A549 (cell line): ENCODE measurements around the gene ERCC5. TPM values are rescaled to one million over a fixed set of nuclear protein-coding genes. Genes with fewer than 3 reads are reported as not detected.

Experiments used
- ATAC-seq, 2 experiments: fragments of 200-7000 bp in 1 of 2; fragments of >200 bp in 1 of 2; cut with Nextera tagmentation in 1 of 2; cut with Tn5 transposase in 1 of 2; 3 replicates each; pipeline versions ENCODE4 v1.8.0 to v1.9.1; 2018 to 2020; ENCODE audit warnings: mild to moderate bottlenecking in 1 of 2, moderate library complexity in 1 of 2
- CTCF ChIA-PET: fragments of 300-600 bp; sonication (Branson Sonifier 250); formaldehyde crosslinking; extraction: SDS; loops from one replicate; lab custom pipeline; 2021; ENCODE audit warnings: antibody characterized with exemption, inconsistent platforms; lab: Yijun Ruan, JAX
- POLR2A ChIA-PET: fragments of 350-600 bp; formaldehyde crosslinking; extraction: SDS; loops from one replicate; lab custom pipeline; 2021; ENCODE audit warnings: antibody characterized with exemption, inconsistent platforms; lab: Yijun Ruan, JAX
- DNase-seq, 2 experiments: peaks; one replicate each; pipeline versions ENCODE4 v3.0.0 to v3.0.0-alpha.2; 2011 to 2016; ENCODE audit warnings: low read depth in 1 of 2, low spot score in 1 of 2
- FAIRE-seq: peaks from 2 replicates; lab custom pipeline; 2011; peaks lifted over from hg19 to GRCh38; lab: Jason Lieb, UNC
- H3K27ac ChIP-seq, 2 experiments: fragments of >200 bp; sonication (Bioruptor Twin); formaldehyde crosslinking; 3 replicates each; pipeline ENCODE4 v1.5.1; 2016 to 2017
- H3K4me1 ChIP-seq: fragments of >200 bp; sonication (Bioruptor Twin); formaldehyde crosslinking; 3 replicates; pipeline ENCODE4 v1.6.1; 2016
- H3K4me2 ChIP-seq: fragments of >200 bp; sonication (Bioruptor Twin); formaldehyde crosslinking; 3 replicates; pipeline ENCODE4 v1.6.1; 2016
- H3K4me3 ChIP-seq: fragments of >200 bp; sonication (Bioruptor Twin); formaldehyde crosslinking; 3 replicates; pipeline ENCODE4 v1.5.1; 2016
- H3K9me3 ChIP-seq: fragments of >200 bp; sonication (Bioruptor Twin); formaldehyde crosslinking; 3 replicates; pipeline ENCODE4 v1.6.1; 2016
- CBX8 ChIP-seq: fragments of 200-600 bp; sonication (generic); IDR thresholded peaks from 2 replicates; pipeline ENCODE4 v1.6.1; 2016
- EHF ChIP-seq: fragments of 250-450 bp; sonication (Bioruptor Pico); IDR thresholded peaks from 2 replicates; pipeline ENCODE4 v1.5.0; 2020; ENCODE audit warnings: mild to moderate bottlenecking
- FOSB ChIP-seq: fragments of 250-450 bp; sonication (Bioruptor Pico); IDR thresholded peaks from 2 replicates; pipeline ENCODE4 v1.5.0; 2020; ENCODE audit warnings: mild to moderate bottlenecking, moderate library complexity
- MAFK ChIP-seq: fragments of 450-650 bp; IDR thresholded peaks from 2 replicates; pipeline ENCODE4 v1.6.1; 2014; ENCODE audit not compliant: partially characterized antibody
- PHF8 ChIP-seq: fragments of 200-600 bp; sonication (generic); IDR thresholded peaks from 2 replicates; pipeline ENCODE4 v1.6.1; 2016; ENCODE audit warnings: low read depth, mild to moderate bottlenecking, antibody characterized with exemption, moderate library complexity, borderline replicate concordance
- POLR2A ChIP-seq: IDR thresholded peaks from 2 replicates; pipeline ENCODE4 v1.6.1; 2012; ENCODE audit warnings: mild to moderate bottlenecking, low read length
- RAD21 ChIP-seq, 2 experiments: fragments of >200 bp in 1 of 2; sonication (Bioruptor Twin) in 1 of 2; formaldehyde crosslinking in 1 of 2; IDR thresholded peaks in 1 of 2; conservative IDR thresholded peaks in 1 of 2; 2 replicates in 1 of 2; 3 replicates in 1 of 2; pipeline ENCODE4 v1.6.1; 2012 to 2018; ENCODE audit warnings: inconsistent platforms in 1 of 2
- RCOR1 ChIP-seq: fragments of 150-350 bp; IDR thresholded peaks from 2 replicates; pipeline ENCODE4 v1.6.1; 2014; ENCODE audit warnings: antibody characterized with exemption, low read length, low read depth
- TP53 ChIP-seq: fragments of 250-450 bp; sonication (Bioruptor Pico); IDR thresholded peaks from 2 replicates; pipeline ENCODE4 v1.5.0; 2021; ENCODE audit warnings: mild to moderate bottlenecking, moderate library complexity
- ZFP36 ChIP-seq: fragments of 450-650 bp; IDR thresholded peaks from 2 replicates; pipeline ENCODE4 v1.6.1; 2014; ENCODE audit warnings: borderline replicate concordance; ENCODE audit not compliant: partially characterized antibody
- ZNF302 ChIP-seq: fragments of 250-450 bp; sonication (Bioruptor Pico); IDR thresholded peaks from 2 replicates; pipeline ENCODE4 v1.9.0; 2021; ENCODE audit warnings: inconsistent platforms, mild to moderate bottlenecking, moderate library complexity
- WGBS: methylation state at CpG from one replicate; pipeline ENCODE4 v1.1.6; 2017; ENCODE audit errors: missing lambda C conversion rate; 5-methylcytosine and 5-hydroxymethylcytosine counted together
- polyA plus RNA-seq, 4 experiments: library from polyadenylated mRNA; depleted of rRNA in 3 of 4; stranded (reverse); fragments of >200 nt; fragmentation: RNase III in 1 of 4; extraction: RNeasy Plus Mini Kit Qiagen cat#74134 plus additional on column Dnase treatment in 1 of 4; gene quantifications; 2 replicates in 3 of 4; 3 replicates in 1 of 4; pipeline ENCODE4 v1.2.3, GENCODE V29; 2011 to 2017
- TF ChIP-seq, protein P1 (sequence below): fragments of 450-650 bp; IDR thresholded peaks from 2 replicates; pipeline ENCODE4 v1.6.1; 2014; ENCODE audit warnings: antibody characterized with exemption
- TF ChIP-seq, protein P2 (sequence below): fragments of 250-450 bp; sonication (Bioruptor Pico); IDR thresholded peaks from 2 replicates; pipeline ENCODE4 v1.5.0; 2021; ENCODE audit warnings: mild to moderate bottlenecking, moderate library complexity, borderline replicate concordance

ERCC5 gene
- polyA plus RNA-seq, 2 of the 4 experiments (the other 2 are of a cell fraction): 19.3 to 24.4 TPM

- POLR2A ChIA-PET: no interaction called here
- Histone ChIP-seq H3K4me1 (no peaks in the 10 kb centered on the region), H3K9me3 (no peaks in the 10 kb centered on the region), H3K4me3 (no peak overlapping the region), H3K27ac (no peak overlapping the region), H3K4me2 (no peak overlapping the region)
- no peak for DNase-seq
- FAIRE-seq: no peak
- CTCF ChIA-PET: interaction anchor here (0.6 to 1.8 kb wide), 2 partner anchors 8 to 10 kb away, joined by 3 to 5 read pairs; no protein-coding TSS in a partner anchor
- TF ChIP-seq ZFP36 (no peak), ZNF302 (CRISPR knock-in tag) (no peak), MAFK (peak; percentile 63), FOSB (CRISPR knock-in tag) (no peak), CBX8 (no peak), PHF8 (no peak)
- TF ChIP-seq, protein P1, sequence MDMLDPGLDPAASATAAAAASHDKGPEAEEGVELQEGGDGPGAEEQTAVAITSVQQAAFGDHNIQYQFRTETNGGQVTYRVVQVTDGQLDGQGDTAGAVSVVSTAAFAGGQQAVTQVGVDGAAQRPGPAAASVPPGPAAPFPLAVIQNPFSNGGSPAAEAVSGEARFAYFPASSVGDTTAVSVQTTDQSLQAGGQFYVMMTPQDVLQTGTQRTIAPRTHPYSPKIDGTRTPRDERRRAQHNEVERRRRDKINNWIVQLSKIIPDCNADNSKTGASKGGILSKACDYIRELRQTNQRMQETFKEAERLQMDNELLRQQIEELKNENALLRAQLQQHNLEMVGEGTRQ: no peak
- TF ChIP-seq, protein P2, sequence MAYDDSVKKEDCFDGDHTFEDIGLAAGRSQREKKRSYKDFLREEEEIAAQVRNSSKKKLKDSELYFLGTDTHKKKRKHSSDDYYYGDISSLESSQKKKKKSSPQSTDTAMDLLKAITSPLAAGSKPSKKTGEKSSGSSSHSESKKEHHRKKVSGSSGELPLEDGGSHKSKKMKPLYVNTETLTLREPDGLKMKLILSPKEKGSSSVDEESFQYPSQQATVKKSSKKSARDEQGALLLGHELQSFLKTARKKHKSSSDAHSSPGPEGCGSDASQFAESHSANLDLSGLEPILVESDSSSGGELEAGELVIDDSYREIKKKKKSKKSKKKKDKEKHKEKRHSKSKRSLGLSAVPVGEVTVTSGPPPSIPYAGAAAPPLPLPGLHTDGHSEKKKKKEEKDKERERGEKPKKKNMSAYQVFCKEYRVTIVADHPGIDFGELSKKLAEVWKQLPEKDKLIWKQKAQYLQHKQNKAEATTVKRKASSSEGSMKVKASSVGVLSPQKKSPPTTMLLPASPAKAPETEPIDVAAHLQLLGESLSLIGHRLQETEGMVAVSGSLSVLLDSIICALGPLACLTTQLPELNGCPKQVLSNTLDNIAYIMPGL: no peak
- 27% methylated on average over 11 of the region's 12 CpGs for WGBS
- ATAC-seq: no peak
These were observed 68.6 kb downstream of the ERCC5 start for GRCh38 chr13:102914339-102914930.

- Histone ChIP-seq H3K9me3 (no peaks in the 10 kb centered on the region), H3K4me3 (no peak overlapping the region), H3K4me1 (no peaks in the 10 kb centered on the region), H3K4me2 (no peak overlapping the region), H3K27ac (no peak overlapping the region)
- TF ChIP-seq RAD21 (conservative IDR thresholded peaks at IDR 0.05 in 1 of 2, IDR thresholded peaks at IDR 0.05 in 1 of 2): no peak
- no peak for TF ChIP-seq RCOR1
- FAIRE-seq (no peak), ATAC-seq (no peak), DNase-seq (no peak)
- ChIA-PET CTCF (interaction anchor here (1.2 to 1.5 kb wide), 3 partner anchors 16 to 309 kb away, joined by 3 read pairs; no protein-coding TSS in a partner anchor), POLR2A (no interaction called here)
- WGBS: 27% methylated on average over 3 of the region's 3 CpGs
These were observed 69.6 kb downstream of the ERCC5 start for GRCh38 chr13:102915393-102915930.

DNA sequence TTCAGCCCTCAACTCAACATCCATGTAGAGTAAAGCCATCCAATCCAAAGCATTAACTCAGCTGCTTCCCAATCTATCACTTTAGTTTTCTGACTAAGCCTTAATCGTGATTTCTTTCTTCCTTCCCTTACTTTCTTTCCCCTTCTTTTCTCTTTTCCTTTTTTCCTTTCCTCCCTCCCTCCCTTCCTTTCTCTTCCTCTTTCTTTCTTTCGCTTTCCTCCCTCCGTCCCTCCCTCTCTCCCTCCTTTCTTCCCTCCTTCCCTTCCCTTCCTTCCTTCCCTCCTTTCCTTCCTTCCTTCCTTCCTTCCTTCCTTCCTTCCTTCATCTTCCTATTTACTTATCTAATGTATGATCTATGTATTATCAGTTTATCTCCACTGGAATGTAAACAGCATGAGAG lies 71.2 kb downstream of the ERCC5 start:
- CTCF ChIA-PET: interaction anchor here (1.5 kb wide), 1 partner anchor 17 kb away, joined by 3 read pairs; no protein-coding TSS in a partner anchor
- 13% methylated on average over 3 of the region's 3 CpGs for WGBS

GRCh38 chr13:102922184-102922583 lies 76.4 kb downstream of the ERCC5 start:
- ATAC-seq: no peak
- no peaks in the 10 kb centered on the region for H3K4me1 ChIP-seq
- no peak overlapping the region for H3K4me3 ChIP-seq
- H3K4me2 ChIP-seq: no peak overlapping the region
- no peak for TF ChIP-seq TP53
- peak; percentile 55 for TF ChIP-seq MAFK
- no peak for DNase-seq
- CTCF ChIA-PET: interaction anchor here (1.7 kb wide), 1 partner anchor 7 kb away, joined by 3 read pairs; no protein-coding TSS in a partner anchor
- FAIRE-seq: no peak
- WGBS: 39% methylated on average over 5 of the region's 5 CpGs
- no peaks in the 10 kb centered on the region for H3K9me3 ChIP-seq
- no peak overlapping the region for H3K27ac ChIP-seq
- POLR2A ChIA-PET: no interaction called here

More for the DNA sequence above, 71.2 kb downstream of the ERCC5 start:
- DNase-seq: no peak
- no peak for FAIRE-seq
- Histone ChIP-seq H3K27ac (no peak overlapping the region), H3K4me2 (no peak overlapping the region), H3K9me3 (no peaks in the 10 kb centered on the region), H3K4me3 (no peak overlapping the region), H3K4me1 (no peaks in the 10 kb centered on the region)
- no peak for ATAC-seq
- POLR2A ChIA-PET: no interaction called here
- no peak for TF ChIP-seq EHF (CRISPR knock-in tag)
- no peak for TF ChIP-seq POLR2A
- no peak for TF ChIP-seq ZNF302 (CRISPR knock-in tag)

Other genes starting within 250 kb of the ERCC5 start
- 22.5 and 28.4 TPM in 2 replicates for gene TPP2, start 249.0 kb upstream of the ERCC5 start, polyA plus RNA-seq (2011; rRNA removed)
- gene TPP2, start 249.0 kb upstream of the ERCC5 start, polyA plus RNA-seq (2017; fragmentation: RNase III; extraction: RNeasy Plus Mini Kit Qiagen cat#74134 plus additional on column Dnase treatment): 17.0 to 20.2 TPM (median 18.6 TPM) in 3 replicates
- gene METTL21C, start 151.0 kb upstream of the ERCC5 start, polyA plus RNA-seq (2011; rRNA removed): not detected in 2 replicates
- not detected in 3 replicates for gene METTL21C, start 151.0 kb upstream of the ERCC5 start, polyA plus RNA-seq (2017; fragmentation: RNase III; extraction: RNeasy Plus Mini Kit Qiagen cat#74134 plus additional on column Dnase treatment)
- 15.2 and 21.3 TPM in 2 replicates for gene TEX30, start 72.2 kb upstream of the ERCC5 start, polyA plus RNA-seq (2011; rRNA removed)
- 12.1 to 13.6 TPM (median 12.9 TPM) in 3 replicates for gene TEX30, start 72.2 kb upstream of the ERCC5 start, polyA plus RNA-seq (2017; fragmentation: RNase III; extraction: RNeasy Plus Mini Kit Qiagen cat#74134 plus additional on column Dnase treatment)
- gene POGLUT2, start 47.1 kb upstream of the ERCC5 start, polyA plus RNA-seq (2011; rRNA removed): 7.3 and 9.1 TPM in 2 replicates
- gene POGLUT2, start 47.1 kb upstream of the ERCC5 start, polyA plus RNA-seq (2017; fragmentation: RNase III; extraction: RNeasy Plus Mini Kit Qiagen cat#74134 plus additional on column Dnase treatment): 5.2 to 5.3 TPM (median 5.3 TPM) in 3 replicates
- 10.6 and 14.7 TPM in 2 replicates for gene BIVM, start 46.9 kb upstream of the ERCC5 start, polyA plus RNA-seq (2011; rRNA removed)
- 6.8 to 7.4 TPM (median 6.8 TPM) in 3 replicates for gene BIVM, start 46.9 kb upstream of the ERCC5 start, polyA plus RNA-seq (2017; fragmentation: RNase III; extraction: RNeasy Plus Mini Kit Qiagen cat#74134 plus additional on column Dnase treatment)
- not detected in 2 replicates for gene SLC10A2, start 220.4 kb downstream of the ERCC5 start, polyA plus RNA-seq (2011; rRNA removed)
- gene SLC10A2, start 220.4 kb downstream of the ERCC5 start, polyA plus RNA-seq (2017; fragmentation: RNase III; extraction: RNeasy Plus Mini Kit Qiagen cat#74134 plus additional on column Dnase treatment): not detected in 3 replicates